H1 (cell line): ENCODE data around the gene SPG7. TPM values are rescaled to one million over a fixed set of nuclear protein-coding genes. Genes with fewer than 3 reads are reported as not detected.

ENCODE experiments used
- CTCF ChIA-PET: fragments of 300-600 bp; sonication (Branson Sonifier 250); formaldehyde crosslinking; loops from one replicate; lab custom pipeline; 2021; ENCODE audit not compliant: partially characterized antibody; lab: Charles Lee
- POLR2A ChIA-PET: fragments of 300-600 bp; sonication (Branson Sonifier 250); formaldehyde crosslinking; loops from one replicate; lab custom pipeline; 2021; ENCODE audit warnings: inconsistent platforms; ENCODE audit not compliant: partially characterized antibody; lab: Charles Lee
- DNase-seq, 2 experiments: peaks; one replicate each; pipeline versions ENCODE4 v3.0.0 to v3.0.0-alpha.2; 2010 to 2022; ENCODE audit warnings: low spot score in 2 of 2, low read depth in 1 of 2, mixed read lengths in 1 of 2
- FAIRE-seq: peaks from 2 replicates; lab custom pipeline; 2011; peaks lifted over from hg19 to GRCh38; lab: Jason Lieb, UNC
- H2AFZ ChIP-seq: 2 replicates; pipeline ENCODE4 v1.8.1; 2012; ENCODE audit warnings: low read length, inconsistent platforms
- H2AK5ac ChIP-seq: 2 replicates; pipeline ENCODE4 v1.6.1; 2013; ENCODE audit warnings: low read depth, low read length
- H2BK120ac ChIP-seq: replicated peaks from 2 replicates; pipeline ENCODE3; 2013; ENCODE audit warnings: low read depth, low read length, inconsistent platforms
- H2BK12ac ChIP-seq: 2 replicates; pipeline ENCODE4 v1.6.1; 2013; ENCODE audit warnings: low read depth, low read length
- H2BK15ac ChIP-seq: 2 replicates; pipeline ENCODE4 v1.6.1; 2013; ENCODE audit warnings: low read length
- H2BK20ac ChIP-seq: 2 replicates; pipeline ENCODE4 v1.6.1; 2013; ENCODE audit warnings: low read length
- H2BK5ac ChIP-seq: 2 replicates; pipeline ENCODE4 v1.6.1; 2013; ENCODE audit warnings: low read depth, low read length
- H3K14ac ChIP-seq: 2 replicates; pipeline ENCODE4 v1.6.1; 2013; ENCODE audit warnings: inconsistent platforms; ENCODE audit not compliant: insufficient read length
- H3K18ac ChIP-seq: 2 replicates; pipeline ENCODE4 v1.6.1; 2013; ENCODE audit warnings: low read length; ENCODE audit errors: extremely low read depth
- H3K23ac ChIP-seq: 2 replicates; pipeline ENCODE4 v1.6.1; 2013; ENCODE audit warnings: inconsistent platforms; ENCODE audit not compliant: insufficient read length
- H3K23me2 ChIP-seq: 2 replicates; pipeline ENCODE4 v1.6.1; 2013; ENCODE audit warnings: low read depth, low read length
- H3K27ac ChIP-seq: 2 replicates; pipeline ENCODE4 v1.6.1; 2011; ENCODE audit warnings: low read depth, low read length, inconsistent platforms
- H3K27me3 ChIP-seq, 4 experiments: replicated peaks in 1 of 4; 1 replicate in 1 of 4; 2 replicates in 3 of 4; pipeline versions ENCODE4 v1.6.1 to v1.8.1; 2011 to 2013; ENCODE audit warnings: low read length in 3 of 4, mild to moderate bottlenecking in 3 of 4, inconsistent platforms in 2 of 4, mixed read lengths in 2 of 4, moderate library complexity in 1 of 4; ENCODE audit not compliant: control insufficient read depth in 3 of 4, insufficient read depth in 3 of 4; ENCODE audit errors: extremely low read depth in 1 of 4
- H3K36me3 ChIP-seq, 4 experiments: 2 replicates each; pipeline versions ENCODE4 v1.6.1 to v1.8.1; 2011 to 2013; ENCODE audit warnings: mild to moderate bottlenecking in 4 of 4, low read length in 3 of 4, moderate library complexity in 2 of 4, control low read depth in 1 of 4, inconsistent platforms in 1 of 4; ENCODE audit not compliant: insufficient read depth in 4 of 4, control insufficient read depth in 2 of 4
- H3K4ac ChIP-seq: replicated peaks from 2 replicates; pipeline ENCODE3; 2013; ENCODE audit warnings: low read length, low read depth, mixed read lengths, inconsistent platforms; ENCODE audit not compliant: insufficient read length
- H3K4me1 ChIP-seq, 4 experiments: replicated peaks in 1 of 4; 1 replicate in 1 of 4; 2 replicates in 3 of 4; pipeline versions ENCODE4 v1.6.1 to v1.8.1; 2011 to 2013; ENCODE audit warnings: low read length in 3 of 4, inconsistent platforms in 2 of 4, mixed read lengths in 1 of 4; ENCODE audit not compliant: insufficient read depth in 4 of 4, control insufficient read depth in 3 of 4
- H3K4me2 ChIP-seq, 2 experiments: 2 replicates each; pipeline versions ENCODE4 v1.6.1 to v1.8.1; 2011 to 2013; ENCODE audit warnings: low read depth in 2 of 2, low read length in 2 of 2, control low read depth in 1 of 2, inconsistent platforms in 1 of 2, mild to moderate bottlenecking in 1 of 2; ENCODE audit not compliant: insufficient read depth in 1 of 2
- H3K4me3 ChIP-seq, 4 experiments: fragments of 200-600, 300-600 bp in 1 of 4; sonication (generic), shearing (Covaris generic), sonication (Bioruptor Twin) in 1 of 4; 2 replicates each; pipeline versions ENCODE4 v1.5.1 to v1.8.1; 2011 to 2016; ENCODE audit warnings: low read length in 4 of 4, low read depth in 3 of 4, control low read depth in 2 of 4, inconsistent platforms in 2 of 4, mild to moderate bottlenecking in 2 of 4, mixed read lengths in 1 of 4, moderate library complexity in 1 of 4; ENCODE audit not compliant: insufficient read depth in 2 of 4; ENCODE audit errors: extremely low read depth in 1 of 4
- H3K56ac ChIP-seq: replicated peaks from 2 replicates; pipeline ENCODE3; 2013; ENCODE audit warnings: low read depth, mild to moderate bottlenecking, mixed read lengths, low read length, inconsistent platforms; ENCODE audit not compliant: insufficient read length
- H3K79me1 ChIP-seq: 2 replicates; pipeline ENCODE4 v1.6.1; 2013; ENCODE audit warnings: low read depth, low read length, control low read depth
- H3K79me2 ChIP-seq, 2 experiments: 2 replicates each; pipeline versions ENCODE4 v1.6.1 to v1.8.1; 2012 to 2013; ENCODE audit warnings: low read length in 2 of 2, mild to moderate bottlenecking in 2 of 2, inconsistent platforms in 1 of 2; ENCODE audit not compliant: insufficient read depth in 2 of 2, control insufficient read depth in 1 of 2
- H3K9ac ChIP-seq, 4 experiments: replicated peaks in 1 of 4; 1 replicate in 1 of 4; 2 replicates in 3 of 4; pipeline versions ENCODE4 v1.6.1 to v1.8.1; 2011 to 2013; ENCODE audit warnings: low read depth in 3 of 4, low read length in 3 of 4, control low read depth in 2 of 4, mild to moderate bottlenecking in 2 of 4, moderate library complexity in 2 of 4, inconsistent platforms in 1 of 4; ENCODE audit errors: extremely low read depth in 1 of 4
- H3K9me3 ChIP-seq, 2 experiments: 2 replicates each; pipeline versions ENCODE4 v1.6.1 to v1.8.1; 2012 to 2013; ENCODE audit warnings: mild to moderate bottlenecking in 2 of 2, moderate library complexity in 2 of 2, control low read depth in 1 of 2, inconsistent platforms in 1 of 2, low read depth in 1 of 2, low read length in 1 of 2, mixed read lengths in 1 of 2; ENCODE audit not compliant: insufficient read depth in 2 of 2
- H4K20me1 ChIP-seq, 2 experiments: replicated peaks in 1 of 2; 2 replicates each; pipeline versions ENCODE3 to v1.8.1; 2011 to 2013; ENCODE audit warnings: inconsistent platforms in 2 of 2, low read length in 2 of 2, mild to moderate bottlenecking in 1 of 2; ENCODE audit not compliant: insufficient read depth in 2 of 2, control insufficient read depth in 1 of 2
- H4K5ac ChIP-seq: 2 replicates; pipeline ENCODE4 v1.6.1; 2013; ENCODE audit warnings: low read length, low read depth, mixed read lengths, inconsistent platforms; ENCODE audit not compliant: insufficient read length
- H4K8ac ChIP-seq: 2 replicates; pipeline ENCODE4 v1.8.0; 2013; ENCODE audit warnings: mild to moderate bottlenecking, moderate library complexity, low read length, inconsistent platforms; ENCODE audit not compliant: insufficient read depth; ENCODE audit errors: extremely low read depth
- H4K91ac ChIP-seq: replicated peaks from 2 replicates; pipeline ENCODE3; 2013; ENCODE audit warnings: low read length, mixed read lengths, inconsistent platforms; ENCODE audit not compliant: insufficient read length
- POLR2AphosphoS5 ChIP-seq: IDR thresholded peaks from 2 replicates; pipeline ENCODE4 v1.6.1; 2011; ENCODE audit warnings: low read depth, low read length
- SP4 ChIP-seq: IDR thresholded peaks from 2 replicates; pipeline ENCODE4 v1.6.1; 2012; ENCODE audit warnings: low read length, inconsistent platforms
- SUZ12 ChIP-seq: fragments of 200-600 bp; sonication (generic); IDR thresholded peaks from 2 replicates; pipeline ENCODE4 v1.6.1; 2012; ENCODE audit warnings: mild to moderate bottlenecking, inconsistent platforms, low read length, moderate library complexity, mixed read lengths
- WGBS, 2 experiments: shearing (Covaris generic) in 1 of 2; methylation state at CpG; one replicate each; pipeline versions ENCODE4 v1.1.6 to v1.1.7; 2013 to 2015; ENCODE audit warnings: low lambda C conversion rate in 2 of 2, mixed read lengths in 2 of 2, inconsistent platforms in 1 of 2, low coverage in 1 of 2, missing lambda C conversion rate in 1 of 2; ENCODE audit not compliant: insufficient replicate concordance in 2 of 2, insufficient coverage in 1 of 2, insufficient read length in 1 of 2; ENCODE audit errors: extremely low coverage in 1 of 2, missing lambda C conversion rate in 1 of 2; 5-methylcytosine and 5-hydroxymethylcytosine counted together
- polyA plus RNA-seq, 7 experiments: library from polyadenylated mRNA; depleted of rRNA in 3 of 7; stranded (reverse) in 5 of 7; unstranded in 2 of 7; fragments of >200 nt in 5 of 7; fragments of 200-250 nt in 2 of 7; gene quantifications; 1 replicate in 5 of 7; 2 replicates in 1 of 7; 4 replicates in 1 of 7; pipeline versions ENCODE4 v1.2.1 to v1.2.3, GENCODE V29; 2011 to 2013; ENCODE audit warnings: missing spikeins in 2 of 7, mixed read lengths in 2 of 7
- total RNA-seq: library from RNA; stranded (reverse); fragmentation: NEBNext Ultra II Directional; extraction: Animal tissue kit (Norgen Biotek cat#: 25700); gene quantifications from 2 replicates; pipeline ENCODE4 v1.2.1, GENCODE V29; 2021
- TF ChIP-seq, protein P1 (sequence below): IDR thresholded peaks from 2 replicates; pipeline ENCODE4 v1.6.1; 2012; ENCODE audit warnings: low read length, inconsistent platforms
- TF ChIP-seq, protein P2 (sequence below): IDR thresholded peaks from 2 replicates; pipeline ENCODE4 v1.6.1; 2012; ENCODE audit warnings: inconsistent platforms

SPG7 gene
- total and polyA plus RNA-seq, 2 of the 8 experiments (the other 6 are each of a cell fraction or from before 2014, with no cell fraction given), result 72.1 to 113 TPM

DNA sequence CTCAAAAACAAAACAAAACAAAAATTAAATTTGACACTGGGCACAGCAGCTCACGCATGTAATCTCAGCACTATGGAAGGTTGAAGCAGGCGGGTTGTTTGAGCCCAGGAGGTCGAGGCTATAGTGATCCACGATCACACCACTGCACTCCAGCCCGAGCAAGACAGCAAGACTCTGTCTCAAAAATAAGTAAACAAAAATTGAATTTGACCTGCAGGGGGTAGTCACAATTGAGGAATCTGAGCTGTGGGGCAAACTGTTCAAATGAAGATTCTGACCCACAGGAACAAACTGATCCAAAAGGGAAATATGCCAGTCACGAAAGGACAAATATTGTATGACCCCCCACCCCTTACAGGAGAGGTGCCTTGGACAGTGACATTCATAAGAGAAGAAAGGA, 47.6 kb upstream of the SPG7 start:
- no peak overlapping the region for H2AK5ac ChIP-seq
- FAIRE-seq, result no peak
- H3K4me2 ChIP-seq, result no peak overlapping the region
- H3K27ac ChIP-seq, result no peak overlapping the region
- no peak overlapping the region for H3K18ac ChIP-seq
- DNase-seq, result no peak
- CTCF ChIA-PET, result interaction anchor here (0.6 to 1.0 kb wide), 3 partner anchors 12 to 125 kb away, joined by 3 to 4 read pairs (median 3); no protein-coding TSS in a partner anchor
- H2BK5ac ChIP-seq, result no peak overlapping the region
- no peak overlapping the region for H3K14ac ChIP-seq
- no peak overlapping the region for H4K8ac ChIP-seq
- no peak overlapping the region for H2BK15ac ChIP-seq
- peaks cover 6% of the 10 kb centered on the region; the same call in 1 of the 2 replicates for H3K79me1 ChIP-seq
- H3K4ac ChIP-seq, result no peak overlapping the region
- peaks cover 0 to 5% of the 10 kb centered on the region in 2 experiments; a peak in 1 of 4 replicates for H3K9me3 ChIP-seq
- H3K56ac ChIP-seq, result no peak overlapping the region
- peaks cover 46 to 83% of the 10 kb centered on the region in 2 experiments for H3K79me2 ChIP-seq
- no peak overlapping the region for H2BK20ac ChIP-seq
- peaks cover 0 to 4% (median 0%) of the 10 kb centered on the region in 4 experiments; a peak in 1 of 8 replicates for H3K36me3 ChIP-seq
- no peak overlapping the region for H2BK12ac ChIP-seq
- no peak overlapping the region for H4K5ac ChIP-seq
- no peak overlapping the region for H2BK120ac ChIP-seq
- WGBS, 2 experiments, result 92% methylated on average over 6 of the region's 6 CpGs; no CpG with 5 or more reads in 1 of the 2 experiments
- H3K4me3 ChIP-seq, result no peak overlapping the region
- H3K4me1 ChIP-seq, result peaks cover 0 to 6% (median 4%) of the 10 kb centered on the region in 4 experiments; a peak in 4 of 7 replicates
- H3K9ac ChIP-seq, result no peak overlapping the region
- H2AFZ ChIP-seq, result no peak overlapping the region
- H3K23me2 ChIP-seq, result no peaks in the 10 kb centered on the region
- peaks cover 14 to 28% of the 10 kb centered on the region in 2 experiments for H4K20me1 ChIP-seq
- H3K23ac ChIP-seq, result no peak overlapping the region
- POLR2A ChIA-PET, result interaction anchor here (1.3 kb wide), 1 partner anchor 29 kb away, joined by 3 read pairs; no protein-coding TSS in a partner anchor
- no peaks in the 10 kb centered on the region for H3K27me3 ChIP-seq
- no peak overlapping the region for H4K91ac ChIP-seq
- TF ChIP-seq SP4, result no peak
- TF ChIP-seq, protein P1, sequence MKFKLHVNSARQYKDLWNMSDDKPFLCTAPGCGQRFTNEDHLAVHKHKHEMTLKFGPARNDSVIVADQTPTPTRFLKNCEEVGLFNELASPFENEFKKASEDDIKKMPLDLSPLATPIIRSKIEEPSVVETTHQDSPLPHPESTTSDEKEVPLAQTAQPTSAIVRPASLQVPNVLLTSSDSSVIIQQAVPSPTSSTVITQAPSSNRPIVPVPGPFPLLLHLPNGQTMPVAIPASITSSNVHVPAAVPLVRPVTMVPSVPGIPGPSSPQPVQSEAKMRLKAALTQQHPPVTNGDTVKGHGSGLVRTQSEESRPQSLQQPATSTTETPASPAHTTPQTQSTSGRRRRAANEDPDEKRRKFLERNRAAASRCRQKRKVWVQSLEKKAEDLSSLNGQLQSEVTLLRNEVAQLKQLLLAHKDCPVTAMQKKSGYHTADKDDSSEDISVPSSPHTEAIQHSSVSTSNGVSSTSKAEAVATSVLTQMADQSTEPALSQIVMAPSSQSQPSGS, result no peak
- TF ChIP-seq SUZ12, result no peak
- TF ChIP-seq, protein P2, sequence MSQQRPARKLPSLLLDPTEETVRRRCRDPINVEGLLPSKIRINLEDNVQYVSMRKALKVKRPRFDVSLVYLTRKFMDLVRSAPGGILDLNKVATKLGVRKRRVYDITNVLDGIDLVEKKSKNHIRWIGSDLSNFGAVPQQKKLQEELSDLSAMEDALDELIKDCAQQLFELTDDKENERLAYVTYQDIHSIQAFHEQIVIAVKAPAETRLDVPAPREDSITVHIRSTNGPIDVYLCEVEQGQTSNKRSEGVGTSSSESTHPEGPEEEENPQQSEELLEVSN, result no peak
- TF ChIP-seq POLR2AphosphoS5, result no peak
